ENCODE measurements around the gene SERPINA10. TPM values are rescaled to one million over a fixed set of nuclear protein-coding genes. Genes with fewer than 3 reads are reported as not detected.

SERPINA10 gene
- total and polyA plus RNA-seq, 2 of the 13 experiments (the other 11 are each of a cell fraction or from before 2014, with no cell fraction given), result 20.1 to 20.2 TPM

- TF ChIP-seq, protein P1, sequence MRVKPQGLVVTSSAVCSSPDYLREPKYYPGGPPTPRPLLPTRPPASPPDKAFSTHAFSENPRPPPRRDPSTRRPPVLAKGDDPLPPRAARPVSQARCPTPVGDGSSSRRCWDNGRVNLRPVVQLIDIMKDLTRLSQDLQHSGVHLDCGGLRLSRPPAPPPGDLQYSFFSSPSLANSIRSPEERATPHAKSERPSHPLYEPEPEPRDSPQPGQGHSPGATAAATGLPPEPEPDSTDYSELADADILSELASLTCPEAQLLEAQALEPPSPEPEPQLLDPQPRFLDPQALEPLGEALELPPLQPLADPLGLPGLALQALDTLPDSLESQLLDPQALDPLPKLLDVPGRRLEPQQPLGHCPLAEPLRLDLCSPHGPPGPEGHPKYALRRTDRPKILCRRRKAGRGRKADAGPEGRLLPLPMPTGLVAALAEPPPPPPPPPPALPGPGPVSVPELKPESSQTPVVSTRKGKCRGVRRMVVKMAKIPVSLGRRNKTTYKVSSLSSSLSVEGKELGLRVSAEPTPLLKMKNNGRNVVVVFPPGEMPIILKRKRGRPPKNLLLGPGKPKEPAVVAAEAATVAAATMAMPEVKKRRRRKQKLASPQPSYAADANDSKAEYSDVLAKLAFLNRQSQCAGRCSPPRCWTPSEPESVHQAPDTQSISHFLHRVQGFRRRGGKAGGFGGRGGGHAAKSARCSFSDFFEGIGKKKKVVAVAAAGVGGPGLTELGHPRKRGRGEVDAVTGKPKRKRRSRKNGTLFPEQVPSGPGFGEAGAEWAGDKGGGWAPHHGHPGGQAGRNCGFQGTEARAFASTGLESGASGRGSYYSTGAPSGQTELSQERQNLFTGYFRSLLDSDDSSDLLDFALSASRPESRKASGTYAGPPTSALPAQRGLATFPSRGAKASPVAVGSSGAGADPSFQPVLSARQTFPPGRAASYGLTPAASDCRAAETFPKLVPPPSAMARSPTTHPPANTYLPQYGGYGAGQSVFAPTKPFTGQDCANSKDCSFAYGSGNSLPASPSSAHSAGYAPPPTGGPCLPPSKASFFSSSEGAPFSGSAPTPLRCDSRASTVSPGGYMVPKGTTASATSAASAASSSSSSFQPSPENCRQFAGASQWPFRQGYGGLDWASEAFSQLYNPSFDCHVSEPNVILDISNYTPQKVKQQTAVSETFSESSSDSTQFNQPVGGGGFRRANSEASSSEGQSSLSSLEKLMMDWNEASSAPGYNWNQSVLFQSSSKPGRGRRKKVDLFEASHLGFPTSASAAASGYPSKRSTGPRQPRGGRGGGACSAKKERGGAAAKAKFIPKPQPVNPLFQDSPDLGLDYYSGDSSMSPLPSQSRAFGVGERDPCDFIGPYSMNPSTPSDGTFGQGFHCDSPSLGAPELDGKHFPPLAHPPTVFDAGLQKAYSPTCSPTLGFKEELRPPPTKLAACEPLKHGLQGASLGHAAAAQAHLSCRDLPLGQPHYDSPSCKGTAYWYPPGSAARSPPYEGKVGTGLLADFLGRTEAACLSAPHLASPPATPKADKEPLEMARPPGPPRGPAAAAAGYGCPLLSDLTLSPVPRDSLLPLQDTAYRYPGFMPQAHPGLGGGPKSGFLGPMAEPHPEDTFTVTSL (CRISPR knock-in tag; IDR thresholded peaks at IDR 0.05; ENCODE audit: borderline replicate concordance), result no peak
- TF ChIP-seq AKNA (CRISPR knock-in tag; IDR thresholded peaks at IDR 0.05; ENCODE audit: borderline replicate concordance), result no peak
- TF ChIP-seq THRA (CRISPR knock-in tag; IDR thresholded peaks at IDR 0.05; ENCODE audit: borderline replicate concordance), result no peak
- TF ChIP-seq SETDB1 (CRISPR knock-in tag; IDR thresholded peaks at IDR 0.05; ENCODE audit: borderline replicate concordance), result no peak
- peak; percentile 91 for TF ChIP-seq ZBTB7B (CRISPR knock-in tag; IDR thresholded peaks at IDR 0.05)
- TF ChIP-seq RELA (CRISPR knock-in tag; IDR thresholded peaks at IDR 0.05), result no peak
- no peak for TF ChIP-seq CREB1 (IDR thresholded peaks at IDR 0.05)
- no peak for TF ChIP-seq CREB1 (CRISPR knock-in tag; IDR thresholded peaks at IDR 0.05)
- TF ChIP-seq ZNF441 (CRISPR knock-in tag; IDR thresholded peaks at IDR 0.05; ENCODE audit: borderline replicate concordance), result peak; percentile 87
- TF ChIP-seq HMG20A (CRISPR knock-in tag; IDR thresholded peaks at IDR 0.05; ENCODE audit: borderline replicate concordance), result no peak
- TF ChIP-seq IRF9 (CRISPR knock-in tag; IDR thresholded peaks at IDR 0.05; ENCODE audit: borderline replicate concordance), result no peak; the same call in 1 of the 2 replicates
- TF ChIP-seq MXD3 (CRISPR knock-in tag; IDR thresholded peaks at IDR 0.05), result no peak; the same call in 1 of the 2 replicates
- TF ChIP-seq NFIB (CRISPR knock-in tag; IDR thresholded peaks at IDR 0.05; ENCODE audit: borderline replicate concordance), result no peak
- no peak for TF ChIP-seq ZNF33B (CRISPR knock-in tag; IDR thresholded peaks at IDR 0.05)
These were observed 29.8 kb upstream of the SERPINA10 start, which contains the start of gene SERPINA6 (continued) for GRCh38 chr14:94322648-94323570.

All from HepG2 (cell line).